ENCODE data around the gene GPR35.
"Not testable (repeated sequence)": the region's sequence is repeated elsewhere in the genome, so short reads cannot be mapped to it uniquely, and the experiment has no call there.

The GPR35 gene

GRCh38 chr2:240640939-240641338 is 15.7 kb downstream of the GPR35 start:
- no peak for DNase-seq

GRCh38 chr2:240642061-240642805 is 17.0 kb downstream of the GPR35 start:
- DNase-seq, result no peak

GRCh38 chr2:240642806-240643092 is 17.5 kb downstream of the GPR35 start:
- DNase-seq, result no peak

GRCh38 chr2:240643093-240643810 is 18.0 kb downstream of the GPR35 start:
- DNase-seq, result no peak

- no peak for DNase-seq
Observed at GRCh38 chr2:240643811-240644150, 18.5 kb downstream of the GPR35 start.

- DNase-seq, result no peak
Observed at GRCh38 chr2:240644171-240644651, 18.9 kb downstream of the GPR35 start.

GRCh38 chr2:240644859-240645301 is 19.6 kb downstream of the GPR35 start:
- DNase-seq, result no peak

- no peak for DNase-seq
Observed at GRCh38 chr2:240645346-240645745, 20.1 kb downstream of the GPR35 start.

GRCh38 chr2:240645801-240646175 is 20.5 kb downstream of the GPR35 start:
- DNase-seq, result no peak

GRCh38 chr2:240646176-240646899 is 21.1 kb downstream of the GPR35 start:
- no peak for DNase-seq

- no peak for DNase-seq
Observed at GRCh38 chr2:240646900-240647502, 21.7 kb downstream of the GPR35 start.

GRCh38 chr2:240647503-240648154 is 22.3 kb downstream of the GPR35 start:
- DNase-seq, result no peak

GRCh38 chr2:240648155-240648649 is 22.9 kb downstream of the GPR35 start:
- DNase-seq, result no peak

- no peak for DNase-seq
Observed at GRCh38 chr2:240648650-240649275, 23.5 kb downstream of the GPR35 start.

- no peak for DNase-seq
Observed at GRCh38 chr2:240649331-240649730, 24.1 kb downstream of the GPR35 start.

GRCh38 chr2:240650254-240650965 is 25.1 kb downstream of the GPR35 start:
- DNase-seq, result no peak

- DNase-seq, result no peak
Observed at GRCh38 chr2:240651185-240651584, 25.9 kb downstream of the GPR35 start.

- DNase-seq, result no peak
Observed at GRCh38 chr2:240655931-240656886, 30.9 kb downstream of the GPR35 start.

GRCh38 chr2:240659883-240660282 is 34.6 kb downstream of the GPR35 start:
- not testable (repeated sequence) for DNase-seq

GRCh38 chr2:240662681-240663080 is 37.4 kb downstream of the GPR35 start:
- DNase-seq, result no peak

Data from activated CD4-positive, alpha-beta T cell treated with anti-CD3 and anti-CD28 coated beads for 4 hours (primary cell).